Vagina (tissue), 2 donors: ENCODE data around the gene EMILIN3. TPM values are rescaled to one million over a fixed set of nuclear protein-coding genes. Genes with fewer than 3 reads are reported as not detected.

ENCODE experiments used
- DNase-seq, 2 donors: peaks; one replicate each; pipeline ENCODE4 v3.0.0-alpha.2; 2017; ENCODE audit errors: extremely low spot score in 2 of 2
- H3K27ac ChIP-seq: fragments of 200-600 bp; sonication (generic); one replicate; pipeline ENCODE4 v1.5.1; 2019
- H3K27me3 ChIP-seq: fragments of 200-600 bp; sonication (generic); one replicate; pipeline ENCODE4 v1.5.1; 2019
- H3K36me3 ChIP-seq, 2 donors: fragments of 200-600 bp; sonication (generic); one replicate each; pipeline ENCODE4 v1.5.1; 2017 to 2019
- H3K4me1 ChIP-seq: fragments of 200-600 bp; sonication (generic); one replicate; pipeline ENCODE4 v1.5.1; 2019
- H3K4me3 ChIP-seq, 2 donors: fragments of 200-600 bp; sonication (generic); 1 replicate in 1 of 2; 2 replicates in 1 of 2; pipeline ENCODE4 v1.5.1; 2016 to 2019
- H3K9me3 ChIP-seq: fragments of 200-600 bp; sonication (generic); one replicate; pipeline ENCODE4 v1.5.1; 2019
- POLR2A ChIP-seq, 2 donors: fragments of 450-650 bp; IDR thresholded peaks; one replicate each; pipeline ENCODE4 v1.6.1; 2017; ENCODE audit warnings: antibody characterized with exemption in 2 of 2, mild to moderate bottlenecking in 2 of 2, moderate library complexity in 2 of 2
- POLR2AphosphoS5 ChIP-seq, 2 donors: sonication (generic); formaldehyde crosslinking; IDR thresholded peaks; one replicate each; pipeline ENCODE4 v1.9.0; 2017; ENCODE audit warnings: antibody characterized with exemption in 2 of 2, mild to moderate bottlenecking in 2 of 2, low read depth in 1 of 2; ENCODE audit not compliant: insufficient read depth in 1 of 2
- intact Hi-C: fragments of 100-400 bp; cut with DNase I; formaldehyde crosslinking; loops from one replicate; pipeline ENCODE4 v1.15.1; 2023
- total RNA-seq: library from RNA; depleted of rRNA; stranded (reverse); fragments of >200 nt; gene quantifications from one replicate; pipeline ENCODE4 v1.2.3, GENCODE V29; 2016
- TF ChIP-seq, protein P1 (sequence below), 3 experiments: fragments of 450-650 bp in 2 of 3; fragments of 200-600 bp in 1 of 3; sonication (generic) in 1 of 3; IDR thresholded peaks; one replicate each; pipeline ENCODE4 v1.5.1; 2017 to 2019; ENCODE audit warnings: antibody characterized with exemption in 3 of 3, mild to moderate bottlenecking in 2 of 3, moderate library complexity in 2 of 3

EMILIN3 gene
- total RNA-seq, 1 donor from 2014 or later: 5.6 TPM

DNA sequence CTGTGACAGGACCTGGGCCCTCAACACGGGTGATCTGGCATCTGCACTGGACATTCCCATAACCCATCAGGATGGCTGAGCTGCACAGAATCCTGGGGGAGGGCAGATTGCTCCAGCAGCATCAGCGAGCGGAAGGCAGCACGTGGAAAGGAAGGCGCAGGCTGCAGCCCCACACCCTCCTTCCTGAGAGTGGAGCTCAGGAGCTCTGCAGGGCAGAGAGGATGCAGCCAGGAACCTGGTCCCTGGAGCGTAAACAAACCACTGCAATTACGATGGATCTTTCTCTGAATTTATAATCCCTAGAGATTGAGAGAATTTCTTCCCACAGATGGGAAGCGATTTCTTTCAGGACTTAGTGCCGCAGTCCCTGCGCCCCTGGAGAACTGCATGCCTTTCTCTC lies 39.7 kb upstream of the EMILIN3 start:
- intact Hi-C loops: no loop called here
- no peak for DNase-seq
- H3K36me3 ChIP-seq: peaks cover 0 to 65% of the 10 kb centered on the region in 2 donors
- H3K4me3 ChIP-seq: no peak overlapping the region
- H3K27ac ChIP-seq: no peak overlapping the region
- H3K4me1 ChIP-seq: peaks cover 24% of the 10 kb centered on the region
- TF ChIP-seq POLR2AphosphoS5 (IDR thresholded peaks at IDR 0.05; ENCODE audit: insufficient read depth in 1 of 2, low read depth in 1 of 2) (no peak), POLR2A (IDR thresholded peaks at IDR 0.05) (no peak)
- TF ChIP-seq, protein P1, sequence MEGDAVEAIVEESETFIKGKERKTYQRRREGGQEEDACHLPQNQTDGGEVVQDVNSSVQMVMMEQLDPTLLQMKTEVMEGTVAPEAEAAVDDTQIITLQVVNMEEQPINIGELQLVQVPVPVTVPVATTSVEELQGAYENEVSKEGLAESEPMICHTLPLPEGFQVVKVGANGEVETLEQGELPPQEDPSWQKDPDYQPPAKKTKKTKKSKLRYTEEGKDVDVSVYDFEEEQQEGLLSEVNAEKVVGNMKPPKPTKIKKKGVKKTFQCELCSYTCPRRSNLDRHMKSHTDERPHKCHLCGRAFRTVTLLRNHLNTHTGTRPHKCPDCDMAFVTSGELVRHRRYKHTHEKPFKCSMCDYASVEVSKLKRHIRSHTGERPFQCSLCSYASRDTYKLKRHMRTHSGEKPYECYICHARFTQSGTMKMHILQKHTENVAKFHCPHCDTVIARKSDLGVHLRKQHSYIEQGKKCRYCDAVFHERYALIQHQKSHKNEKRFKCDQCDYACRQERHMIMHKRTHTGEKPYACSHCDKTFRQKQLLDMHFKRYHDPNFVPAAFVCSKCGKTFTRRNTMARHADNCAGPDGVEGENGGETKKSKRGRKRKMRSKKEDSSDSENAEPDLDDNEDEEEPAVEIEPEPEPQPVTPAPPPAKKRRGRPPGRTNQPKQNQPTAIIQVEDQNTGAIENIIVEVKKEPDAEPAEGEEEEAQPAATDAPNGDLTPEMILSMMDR (IDR thresholded peaks at IDR 0.05): no peak
- H3K27me3 ChIP-seq: no peaks in the 10 kb centered on the region
- H3K9me3 ChIP-seq: no peaks in the 10 kb centered on the region

DNA sequence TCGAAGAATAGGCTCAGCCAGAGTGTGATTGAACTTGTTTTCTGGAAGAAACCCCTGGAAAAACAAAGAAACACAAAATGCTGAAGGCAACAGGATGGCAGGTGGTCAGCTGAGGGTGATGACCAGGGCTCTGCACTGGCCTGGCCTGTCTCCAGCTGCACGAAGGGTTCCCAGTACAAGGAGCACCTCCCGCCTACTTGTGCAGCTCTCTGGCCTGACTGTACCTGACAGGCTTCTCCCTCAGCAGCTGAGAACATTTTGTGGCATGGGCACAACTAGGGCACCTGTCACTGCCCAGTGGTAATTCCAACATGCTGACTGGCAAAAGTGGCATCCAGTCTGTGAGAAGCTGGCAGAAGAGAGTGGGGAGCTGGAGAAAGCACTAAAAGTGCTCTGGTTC lies 38.8 kb upstream of the EMILIN3 start:
- TF ChIP-seq POLR2A (IDR thresholded peaks at IDR 0.05) (no peak), POLR2AphosphoS5 (IDR thresholded peaks at IDR 0.05; ENCODE audit: insufficient read depth in 1 of 2, low read depth in 1 of 2) (no peak)
- TF ChIP-seq, protein P1 (IDR thresholded peaks at IDR 0.05): no peak
- Histone ChIP-seq H3K27ac (no peak overlapping the region), H3K9me3 (no peaks in the 10 kb centered on the region), H3K36me3 (peaks cover 0 to 59% of the 10 kb centered on the region in 2 donors), H3K4me1 (peaks cover 17% of the 10 kb centered on the region), H3K4me3 (no peak overlapping the region), H3K27me3 (no peaks in the 10 kb centered on the region)
- no peak for DNase-seq
- intact Hi-C loops: no loop called here

DNA sequence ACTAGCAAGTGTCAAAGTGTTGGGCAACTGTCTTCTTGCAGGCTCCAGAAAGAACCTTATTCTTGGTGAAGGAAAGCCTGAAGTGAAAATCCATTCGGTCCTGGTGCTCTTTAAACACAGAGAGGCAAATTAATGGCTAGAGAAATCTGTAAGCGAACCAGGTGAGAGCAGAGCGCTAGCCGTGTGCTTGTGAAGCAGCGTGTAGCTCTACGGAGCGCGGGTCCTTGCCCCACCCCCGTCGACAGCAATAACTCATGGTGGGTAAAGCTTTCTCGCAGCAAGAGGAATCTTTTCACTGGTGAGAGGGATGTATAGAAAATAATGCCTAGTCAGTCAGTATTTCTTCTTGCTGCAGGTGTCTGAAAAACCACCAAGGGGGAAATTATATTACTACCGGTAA lies 37.0 kb upstream of the EMILIN3 start:
- TF ChIP-seq POLR2AphosphoS5 (IDR thresholded peaks at IDR 0.05; ENCODE audit: insufficient read depth in 1 of 2, low read depth in 1 of 2) (no peak), POLR2A (IDR thresholded peaks at IDR 0.05) (no peak)
- TF ChIP-seq, protein P1 (IDR thresholded peaks at IDR 0.05): no peak
- Histone ChIP-seq H3K4me1 (peaks cover 20% of the 10 kb centered on the region), H3K9me3 (no peaks in the 10 kb centered on the region), H3K27me3 (no peaks in the 10 kb centered on the region), H3K27ac (no peak overlapping the region), H3K36me3 (peaks cover 0 to 48% of the 10 kb centered on the region in 2 donors), H3K4me3 (no peak overlapping the region)
- no peak for DNase-seq
- intact Hi-C loops: no loop called here

DNA sequence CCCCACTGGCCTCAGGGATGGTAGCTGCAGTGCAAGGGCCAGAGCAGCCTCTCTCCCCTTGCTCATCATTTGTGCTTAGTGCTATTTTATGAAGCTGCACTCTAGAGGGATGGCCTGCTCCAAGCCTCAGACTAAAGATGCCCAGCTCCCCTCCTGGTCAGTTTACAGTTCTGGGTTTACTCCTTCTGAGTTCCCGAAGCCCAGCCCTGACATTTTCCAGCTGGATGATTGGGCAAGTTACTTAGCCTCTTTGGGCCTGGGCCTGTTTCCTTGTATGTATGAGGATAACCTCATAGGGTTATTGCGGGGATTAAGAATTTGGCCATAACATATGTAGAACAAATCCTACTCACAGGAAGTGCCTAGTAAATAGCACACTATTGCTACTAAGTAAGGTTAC lies 31.8 kb upstream of the EMILIN3 start:
- H3K27ac ChIP-seq: peak overlapping the region; percentile 22
- H3K4me1 ChIP-seq: peaks cover 51% of the 10 kb centered on the region
- no peaks in the 10 kb centered on the region for H3K27me3 ChIP-seq
- intact Hi-C loops: no loop called here
- DNase-seq: no peak
- TF ChIP-seq, protein P1 (IDR thresholded peaks at IDR 0.05): no peak
- peak in 1 of 2 donors; percentile 54 for TF ChIP-seq POLR2AphosphoS5 (IDR thresholded peaks at IDR 0.05; ENCODE audit: insufficient read depth in 1 of 2, low read depth in 1 of 2)
- peaks cover 0 to 5% of the 10 kb centered on the region in 2 donors for H3K36me3 ChIP-seq
- H3K4me3 ChIP-seq: no peak overlapping the region
- H3K9me3 ChIP-seq: no peaks in the 10 kb centered on the region

DNA sequence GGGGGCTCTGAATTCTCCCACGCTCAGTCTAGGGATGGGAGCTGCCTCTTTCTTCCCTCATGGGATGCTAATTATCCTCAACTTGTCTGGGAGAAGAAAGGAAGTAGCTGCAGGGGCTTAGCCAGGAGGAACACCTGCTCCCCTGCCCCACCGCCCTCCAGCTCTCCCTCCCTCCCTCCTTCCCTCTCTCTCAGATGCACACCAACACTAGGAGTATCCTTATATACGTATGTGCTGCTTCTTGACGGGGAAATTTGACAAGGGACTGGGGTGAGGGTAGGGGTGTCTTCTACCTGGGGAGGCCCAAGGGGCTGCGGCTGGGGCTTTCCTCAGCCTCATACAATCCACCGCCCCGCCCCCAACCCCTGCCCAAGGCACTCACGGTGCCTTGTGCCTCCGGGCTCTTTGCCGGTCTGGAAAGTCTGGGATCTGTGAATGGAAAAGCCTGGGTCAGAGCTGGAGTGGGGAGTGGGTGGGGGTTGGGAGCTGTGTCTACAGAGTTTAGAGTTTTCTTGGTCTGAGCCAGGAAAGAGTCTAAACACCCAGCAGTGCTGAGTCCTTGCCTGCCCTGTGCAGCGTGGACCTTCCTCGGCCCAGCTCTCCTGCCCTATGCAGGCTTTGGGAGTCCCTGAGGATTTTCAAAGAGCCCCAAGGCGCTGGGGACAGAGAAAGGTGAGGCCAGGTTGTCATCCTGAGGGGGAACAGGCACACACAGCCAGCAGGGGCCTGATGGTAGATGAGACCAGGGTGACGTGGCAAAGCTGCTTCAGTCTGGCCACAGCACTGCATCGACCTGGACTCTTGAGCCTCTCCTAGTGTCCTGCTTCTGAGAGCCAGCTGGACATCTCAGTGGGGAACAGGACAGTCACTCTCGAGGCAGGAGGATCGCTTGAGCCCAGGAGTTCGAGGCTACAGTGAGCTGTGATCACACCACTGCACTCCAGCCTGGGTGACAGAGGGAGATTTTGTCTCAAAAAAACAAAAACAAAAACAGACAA lies 29.3 kb upstream of the EMILIN3 start:
- Histone ChIP-seq H3K9me3 (no peaks in the 10 kb centered on the region), H3K36me3 (no peaks in the 10 kb centered on the region), H3K27ac (peak overlapping the region; percentile 32), H3K4me3 (no peak overlapping the region), H3K27me3 (no peaks in the 10 kb centered on the region), H3K4me1 (peaks cover 71% of the 10 kb centered on the region)
- intact Hi-C loops: no loop called here
- DNase-seq: no peak
- TF ChIP-seq, protein P1 (IDR thresholded peaks at IDR 0.05): no peak
- TF ChIP-seq POLR2AphosphoS5 (IDR thresholded peaks at IDR 0.05; ENCODE audit: insufficient read depth in 1 of 2, low read depth in 1 of 2) (no peak), POLR2A (IDR thresholded peaks at IDR 0.05) (no peak)
